Panc1 (cell line): ENCODE results near the gene ONECUT3. TPM values are rescaled to one million over a fixed set of nuclear protein-coding genes. Genes with fewer than 3 reads are reported as not detected.

ENCODE experiments used
- ATAC-seq: fragments of 200-7000 bp; cut with Tn5 transposase; 2 replicates; pipeline ENCODE4 v1.9.1; 2020; ENCODE audit warnings: mild to moderate bottlenecking, moderate library complexity
- BruUV-seq: library from RNA; stranded (reverse); fragments of 400-500 nt; replicated peaks from 2 replicates; lab custom pipeline; 2021; lab: Mats Ljungman, UMichigan
- CTCF ChIA-PET: fragments of 300-600 bp; sonication (Branson Sonifier 250); formaldehyde crosslinking; loops from one replicate; lab custom pipeline; 2022; ENCODE audit warnings: antibody characterized with exemption; lab: Charles Lee
- POLR2A ChIA-PET: fragments of 300-600 bp; sonication (Branson Sonifier 250); formaldehyde crosslinking; loops from one replicate; lab custom pipeline; 2022; ENCODE audit warnings: antibody characterized with exemption; lab: Charles Lee
- DNase-seq: peaks from one replicate; pipeline ENCODE4 v3.0.0-alpha.2; 2010; ENCODE audit warnings: low read depth, low spot score
- H3K27ac ChIP-seq: 2 replicates; pipeline ENCODE4 v1.5.1; 2011; ENCODE audit warnings: mild to moderate bottlenecking, low read length, inconsistent platforms
- H3K27me3 ChIP-seq: fragments of 200-500 bp; sonication (Bioruptor generic); 2 replicates; pipeline ENCODE4 v1.6.0; 2014; ENCODE audit warnings: low read length, inconsistent platforms; ENCODE audit not compliant: control insufficient read depth, insufficient read depth
- H3K36me3 ChIP-seq: fragments of 200-500 bp; sonication (Bioruptor generic); 2 replicates; pipeline ENCODE4 v1.5.1; 2014; ENCODE audit warnings: inconsistent platforms, mild to moderate bottlenecking, low read length, moderate library complexity; ENCODE audit not compliant: control insufficient read depth, insufficient read depth
- H3K4me1 ChIP-seq: 2 replicates; pipeline ENCODE4 v1.5.1; 2011; ENCODE audit warnings: inconsistent platforms, mild to moderate bottlenecking, low read length, moderate library complexity; ENCODE audit not compliant: control insufficient read depth, insufficient read depth
- H3K4me3 ChIP-seq, 2 experiments: 2 replicates each; pipeline ENCODE4 v1.5.1; 2011 to 2012; ENCODE audit warnings: low read depth in 2 of 2, low read length in 2 of 2, mild to moderate bottlenecking in 2 of 2, inconsistent platforms in 1 of 2, moderate library complexity in 1 of 2
- H3K9me3 ChIP-seq: fragments of 200-500 bp; sonication (Bioruptor generic); 2 replicates; pipeline ENCODE4 v1.5.1; 2014; ENCODE audit warnings: low read depth, mild to moderate bottlenecking, inconsistent platforms, low read length, moderate library complexity; ENCODE audit not compliant: control insufficient read depth, insufficient read depth
- CTCF ChIP-seq: fragments of 450-650 bp; IDR thresholded peaks from 2 replicates; pipeline ENCODE4 v1.5.1; 2017; ENCODE audit warnings: mild to moderate bottlenecking
- POLR2AphosphoS5 ChIP-seq: IDR thresholded peaks from 2 replicates; pipeline ENCODE4 v1.6.1; 2012; ENCODE audit warnings: mild to moderate bottlenecking, low read depth, low read length, moderate library complexity
- REST ChIP-seq, 2 experiments: IDR thresholded peaks; 2 replicates each; pipeline ENCODE4 v1.6.1; 2011 to 2012; ENCODE audit warnings: low read depth in 2 of 2, control low read depth in 1 of 2, low read length in 1 of 2, mild to moderate bottlenecking in 1 of 2, moderate library complexity in 1 of 2; ENCODE audit not compliant: insufficient read depth in 1 of 2
- SIN3A ChIP-seq: IDR thresholded peaks from 2 replicates; pipeline ENCODE4 v1.6.1; 2012; ENCODE audit warnings: low read depth, mild to moderate bottlenecking, low read length, moderate library complexity, borderline replicate concordance; ENCODE audit not compliant: insufficient read depth
- TCF7L2 ChIP-seq: IDR thresholded peaks from 2 replicates; pipeline ENCODE4 v1.6.1; 2011; ENCODE audit warnings: mild to moderate bottlenecking, low read depth, low read length, inconsistent platforms
- in situ Hi-C: cut with HindIII; loops from 2 replicates; pipeline ENCODE4 v1.10.0; 2016; ENCODE audit warnings: low sequenced_read_pairs, low pct_unique_long_range_greater_than_20kb
- intact Hi-C: fragments of 100-400 bp; cut with micrococcal nuclease; formaldehyde crosslinking; loops from one replicate; pipeline ENCODE4 v1.10.0; 2022; ENCODE audit not compliant: unreplicated experiment
- total RNA-seq: library from RNA; stranded (reverse); gene quantifications from one replicate; pipeline ENCODE4 v1.2.1, GENCODE V29; 2021; ENCODE audit not compliant: unreplicated experiment

The ONECUT3 gene
- total RNA-seq, 1 experiment from 2014 or later = 16.5 TPM

GRCh38 chr19:1748873-1749341, 4.4 kb upstream of the ONECUT3 start:
- intact Hi-C loops = no loop called here
- Histone ChIP-seq H3K36me3 (no peaks in the 10 kb centered on the region; the same call in 1 of the 2 replicates), H3K9me3 (no peaks in the 10 kb centered on the region), H3K4me1 (peaks cover 49% of the 10 kb centered on the region), H3K27ac (peak overlapping the region; percentile 90), H3K4me3 (peak overlapping the region; percentile 37 to 49), H3K27me3 (no peaks in the 10 kb centered on the region)
- in situ Hi-C loops = no loop called here
- TF ChIP-seq CTCF (no peak), POLR2AphosphoS5 (no peak), SIN3A (no peak), TCF7L2 (no peak), REST (IDR thresholded peaks at IDR 0.05; ENCODE audit: insufficient read depth in 1 of 2, low read depth in 2 of 2, low read length in 1 of 2) (no peak)
- ChIA-PET CTCF (no interaction called here), POLR2A (no interaction called here)
- no TSS peak for BruUV-seq
- DNase-seq (no peak), ATAC-seq (no peak)

DNA sequence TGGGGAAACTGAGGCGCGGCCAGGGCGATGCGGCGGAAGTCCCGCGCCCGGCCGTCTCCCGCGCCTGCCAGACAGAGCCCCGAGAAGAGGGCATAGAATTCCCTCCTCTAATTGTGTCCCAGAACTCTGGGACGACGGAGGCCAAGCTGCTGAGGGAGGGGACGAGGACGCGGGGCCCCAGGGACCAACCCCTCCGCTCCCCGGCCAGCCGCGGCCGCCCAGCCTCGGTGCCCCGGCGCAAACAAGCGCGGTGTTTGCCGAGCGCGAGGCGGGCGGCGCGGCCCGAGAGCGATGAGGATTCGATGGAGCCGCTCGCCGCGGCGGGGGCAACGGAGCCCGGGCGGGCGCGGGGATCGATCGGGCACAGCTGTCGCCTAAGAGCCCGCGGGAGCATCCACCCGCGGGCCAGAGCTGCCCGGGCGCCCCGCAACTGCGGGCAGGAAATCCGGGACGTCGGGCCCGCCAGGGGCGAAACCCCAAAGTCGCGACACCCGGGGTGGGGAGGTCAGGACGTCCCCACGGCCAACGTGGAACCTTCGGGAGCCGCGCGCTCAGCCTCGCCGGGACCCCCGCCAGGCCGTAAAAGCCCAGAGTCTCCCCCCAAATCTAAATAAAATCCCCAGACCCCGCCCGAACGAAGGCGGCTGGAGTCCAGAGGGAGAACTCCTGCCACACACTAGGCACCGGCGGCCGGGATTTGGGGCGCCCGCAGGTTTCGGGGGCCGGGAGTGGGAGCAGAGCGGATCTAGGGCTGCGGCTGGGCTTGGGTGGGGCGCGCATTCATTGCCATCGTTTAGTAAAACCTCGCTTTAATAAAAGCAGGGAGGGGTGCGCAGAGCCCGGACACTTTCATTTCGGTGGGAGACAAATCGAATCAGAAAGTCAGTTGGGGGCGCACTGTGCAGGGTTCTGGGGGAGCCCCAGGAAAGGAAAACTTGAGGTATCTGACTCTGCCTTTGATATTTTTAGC, 3.6 kb upstream of the ONECUT3 start:
- ChIA-PET CTCF (no interaction called here), POLR2A (no interaction called here)
- TF ChIP-seq CTCF (no peak), TCF7L2 (no peak), POLR2AphosphoS5 (no peak), SIN3A (no peak), REST (IDR thresholded peaks at IDR 0.05; ENCODE audit: insufficient read depth in 1 of 2, low read depth in 2 of 2, low read length in 1 of 2) (no peak)
- H3K36me3 ChIP-seq = no peaks in the 10 kb centered on the region; the same call in 1 of the 2 replicates
- H3K27ac ChIP-seq = peak overlapping the region; percentile 90
- ATAC-seq (no peak), DNase-seq (no peak)
- no peaks in the 10 kb centered on the region for H3K9me3 ChIP-seq
- no peaks in the 10 kb centered on the region for H3K27me3 ChIP-seq
- H3K4me3 ChIP-seq = peak overlapping the region; percentile 37 to 49
- intact Hi-C loops = loop anchor here (10.0 kb wide), 1 partner anchor 75 kb away; no protein-coding TSS in a partner anchor
- in situ Hi-C loops = no loop called here
- BruUV-seq = no TSS peak
- H3K4me1 ChIP-seq = peaks cover 48% of the 10 kb centered on the region
